Measurements from ENCODE around the gene BTG3.

GRCh38 chr21:17607684-17608083 is 5.0 kb downstream of the BTG3 start:
- TF ChIP-seq, protein P1, sequence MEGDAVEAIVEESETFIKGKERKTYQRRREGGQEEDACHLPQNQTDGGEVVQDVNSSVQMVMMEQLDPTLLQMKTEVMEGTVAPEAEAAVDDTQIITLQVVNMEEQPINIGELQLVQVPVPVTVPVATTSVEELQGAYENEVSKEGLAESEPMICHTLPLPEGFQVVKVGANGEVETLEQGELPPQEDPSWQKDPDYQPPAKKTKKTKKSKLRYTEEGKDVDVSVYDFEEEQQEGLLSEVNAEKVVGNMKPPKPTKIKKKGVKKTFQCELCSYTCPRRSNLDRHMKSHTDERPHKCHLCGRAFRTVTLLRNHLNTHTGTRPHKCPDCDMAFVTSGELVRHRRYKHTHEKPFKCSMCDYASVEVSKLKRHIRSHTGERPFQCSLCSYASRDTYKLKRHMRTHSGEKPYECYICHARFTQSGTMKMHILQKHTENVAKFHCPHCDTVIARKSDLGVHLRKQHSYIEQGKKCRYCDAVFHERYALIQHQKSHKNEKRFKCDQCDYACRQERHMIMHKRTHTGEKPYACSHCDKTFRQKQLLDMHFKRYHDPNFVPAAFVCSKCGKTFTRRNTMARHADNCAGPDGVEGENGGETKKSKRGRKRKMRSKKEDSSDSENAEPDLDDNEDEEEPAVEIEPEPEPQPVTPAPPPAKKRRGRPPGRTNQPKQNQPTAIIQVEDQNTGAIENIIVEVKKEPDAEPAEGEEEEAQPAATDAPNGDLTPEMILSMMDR (IDR thresholded peaks at IDR 0.05; ENCODE audit: low read length), result no peak
- TF ChIP-seq EZH2 (optimal IDR thresholded peaks at IDR 0.05; ENCODE audit: low read depth, low read length), result no peak
